ENCODE results near the gene ADAM12.

ADAM12 gene

DNA sequence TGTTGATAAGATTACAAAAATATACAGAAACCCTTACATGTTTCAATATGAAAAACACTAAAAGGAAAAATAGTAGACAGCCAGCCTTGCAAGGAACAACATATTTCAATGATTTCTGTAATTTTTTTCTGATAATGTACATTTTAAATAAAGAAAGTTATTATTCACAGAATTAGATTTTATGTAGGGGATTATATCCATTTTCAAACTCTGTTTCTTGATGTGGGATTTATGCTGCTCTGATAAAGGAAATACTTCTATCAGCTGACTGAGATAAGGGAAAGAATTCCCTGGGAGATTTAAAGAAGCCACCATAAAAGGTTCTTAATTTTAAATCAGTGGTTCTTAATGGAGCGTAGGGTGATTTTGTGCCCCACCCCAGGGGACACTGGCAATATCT, 180.4 kb downstream of the ADAM12 start:
- in situ Hi-C loops (cut with MboI; ENCODE audit: low pct_unique_long_range_greater_than_20kb, low sequenced_read_pairs, unreplicated experiment) = no loop called here
- TF ChIP-seq, protein P1, sequence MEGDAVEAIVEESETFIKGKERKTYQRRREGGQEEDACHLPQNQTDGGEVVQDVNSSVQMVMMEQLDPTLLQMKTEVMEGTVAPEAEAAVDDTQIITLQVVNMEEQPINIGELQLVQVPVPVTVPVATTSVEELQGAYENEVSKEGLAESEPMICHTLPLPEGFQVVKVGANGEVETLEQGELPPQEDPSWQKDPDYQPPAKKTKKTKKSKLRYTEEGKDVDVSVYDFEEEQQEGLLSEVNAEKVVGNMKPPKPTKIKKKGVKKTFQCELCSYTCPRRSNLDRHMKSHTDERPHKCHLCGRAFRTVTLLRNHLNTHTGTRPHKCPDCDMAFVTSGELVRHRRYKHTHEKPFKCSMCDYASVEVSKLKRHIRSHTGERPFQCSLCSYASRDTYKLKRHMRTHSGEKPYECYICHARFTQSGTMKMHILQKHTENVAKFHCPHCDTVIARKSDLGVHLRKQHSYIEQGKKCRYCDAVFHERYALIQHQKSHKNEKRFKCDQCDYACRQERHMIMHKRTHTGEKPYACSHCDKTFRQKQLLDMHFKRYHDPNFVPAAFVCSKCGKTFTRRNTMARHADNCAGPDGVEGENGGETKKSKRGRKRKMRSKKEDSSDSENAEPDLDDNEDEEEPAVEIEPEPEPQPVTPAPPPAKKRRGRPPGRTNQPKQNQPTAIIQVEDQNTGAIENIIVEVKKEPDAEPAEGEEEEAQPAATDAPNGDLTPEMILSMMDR (IDR thresholded peaks at IDR 0.05; ENCODE audit: extremely low read depth, insufficient read depth, missing control alignments) = no peak
- DNase-seq (ENCODE audit: low spot score) = no peak

DNA sequence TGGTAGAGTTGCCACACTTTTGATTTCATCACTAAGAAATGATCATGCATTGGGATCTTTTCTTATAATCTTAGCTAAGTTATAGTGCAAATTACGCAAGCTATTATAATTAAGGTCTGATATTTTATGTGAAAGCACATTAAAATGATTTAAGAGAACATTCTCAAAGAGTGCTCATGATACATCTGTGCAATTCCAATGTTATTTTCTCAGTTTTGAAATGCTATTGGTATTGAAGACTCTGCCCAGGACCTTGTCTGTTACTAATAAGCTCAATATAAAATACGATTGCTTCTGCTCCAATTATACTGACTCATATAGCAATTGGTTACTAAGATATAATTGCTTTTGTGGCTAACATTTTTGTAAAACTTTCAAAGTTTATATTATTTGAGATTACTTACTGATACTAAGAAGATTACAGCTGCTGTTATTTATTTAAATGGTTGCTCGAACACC, 180.9 kb downstream of the ADAM12 start:
- DNase-seq (ENCODE audit: low spot score) = no peak
- in situ Hi-C loops (cut with MboI; ENCODE audit: low pct_unique_long_range_greater_than_20kb, low sequenced_read_pairs, unreplicated experiment) = no loop called here
- TF ChIP-seq, protein P1 (IDR thresholded peaks at IDR 0.05; ENCODE audit: extremely low read depth, insufficient read depth, missing control alignments) = no peak

DNA sequence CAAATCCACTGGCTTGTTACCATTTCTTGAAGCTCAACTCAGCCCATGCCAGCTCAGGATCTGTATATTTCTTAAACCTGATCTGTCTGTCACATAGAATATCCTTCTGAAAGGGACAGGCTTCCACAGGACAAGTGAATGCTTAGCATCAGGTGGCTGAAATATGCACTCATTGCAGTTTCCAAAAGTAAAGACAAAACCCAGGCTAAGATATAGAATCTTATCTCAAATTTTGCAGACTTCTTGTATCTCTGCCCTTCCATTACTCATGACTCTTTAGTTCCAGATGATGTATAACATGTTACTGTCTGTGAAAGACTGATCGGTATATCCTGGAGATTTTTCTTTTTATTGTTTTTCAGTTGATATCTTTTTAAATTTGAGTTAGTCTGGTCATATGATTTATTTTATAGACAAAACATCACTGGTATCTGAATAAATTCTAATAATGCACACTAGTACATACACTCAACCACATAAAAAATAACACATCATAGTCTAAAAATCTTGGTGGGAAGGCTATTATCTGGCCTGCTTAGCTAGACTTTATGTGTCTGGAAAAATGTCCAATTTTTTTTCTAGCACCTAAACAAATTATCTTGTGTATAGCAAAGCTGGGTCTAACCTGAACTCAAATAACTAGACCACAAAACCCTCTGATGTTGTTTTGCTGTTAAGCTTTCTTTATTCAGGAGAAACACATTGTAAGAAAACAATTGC, 182.6 kb downstream of the ADAM12 start:
- DNase-seq (ENCODE audit: low spot score) = no peak
- in situ Hi-C loops (cut with MboI; ENCODE audit: low pct_unique_long_range_greater_than_20kb, low sequenced_read_pairs, unreplicated experiment) = no loop called here
- TF ChIP-seq, protein P1 (IDR thresholded peaks at IDR 0.05; ENCODE audit: extremely low read depth, insufficient read depth, missing control alignments) = no peak

DNA sequence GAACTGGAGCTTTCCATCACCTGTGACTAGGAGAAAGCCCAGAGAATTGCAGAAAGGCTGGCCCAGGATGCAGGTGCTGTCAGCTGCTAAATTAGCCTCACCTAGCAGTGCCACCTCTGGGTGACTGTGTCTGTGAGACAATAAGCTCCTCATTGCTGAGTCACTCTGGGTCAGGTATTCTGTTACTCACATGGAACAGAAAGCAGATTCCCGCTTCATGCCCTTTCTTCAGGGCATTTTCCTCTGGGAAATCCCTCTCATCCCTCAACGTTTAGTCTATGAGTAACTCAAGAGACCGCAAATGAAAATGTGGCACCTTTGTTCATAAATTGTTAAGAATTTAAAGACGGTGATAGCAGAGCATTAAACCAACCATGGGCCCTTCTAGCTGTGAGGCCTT, 184.0 kb downstream of the ADAM12 start:
- DNase-seq (ENCODE audit: low spot score) = no peak
- TF ChIP-seq, protein P1 (IDR thresholded peaks at IDR 0.05; ENCODE audit: extremely low read depth, insufficient read depth, missing control alignments) = no peak
- in situ Hi-C loops (cut with MboI; ENCODE audit: low pct_unique_long_range_greater_than_20kb, low sequenced_read_pairs, unreplicated experiment) = no loop called here

DNA sequence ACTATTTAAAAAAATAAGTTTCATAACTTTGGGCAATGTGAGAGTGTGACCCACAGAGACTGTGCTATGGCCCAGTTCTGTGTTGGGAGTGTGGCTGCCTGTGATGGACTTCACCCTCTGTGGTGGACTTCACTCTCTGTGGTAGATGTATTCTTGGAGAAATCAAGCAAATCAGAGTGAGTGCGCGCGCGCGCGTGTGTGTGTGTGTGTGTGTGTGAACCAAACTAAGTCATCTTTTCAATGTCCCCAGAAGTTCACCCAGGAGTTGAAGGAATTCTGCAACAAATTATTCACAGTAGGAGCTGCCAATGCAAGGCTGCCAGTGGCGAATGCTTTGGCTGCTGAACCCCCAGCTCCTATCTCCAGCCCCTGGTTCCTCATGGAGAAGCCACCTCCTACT, 184.5 kb downstream of the ADAM12 start:
- TF ChIP-seq, protein P1 (IDR thresholded peaks at IDR 0.05; ENCODE audit: extremely low read depth, insufficient read depth, missing control alignments) = no peak
- in situ Hi-C loops (cut with MboI; ENCODE audit: low pct_unique_long_range_greater_than_20kb, low sequenced_read_pairs, unreplicated experiment) = no loop called here

DNA sequence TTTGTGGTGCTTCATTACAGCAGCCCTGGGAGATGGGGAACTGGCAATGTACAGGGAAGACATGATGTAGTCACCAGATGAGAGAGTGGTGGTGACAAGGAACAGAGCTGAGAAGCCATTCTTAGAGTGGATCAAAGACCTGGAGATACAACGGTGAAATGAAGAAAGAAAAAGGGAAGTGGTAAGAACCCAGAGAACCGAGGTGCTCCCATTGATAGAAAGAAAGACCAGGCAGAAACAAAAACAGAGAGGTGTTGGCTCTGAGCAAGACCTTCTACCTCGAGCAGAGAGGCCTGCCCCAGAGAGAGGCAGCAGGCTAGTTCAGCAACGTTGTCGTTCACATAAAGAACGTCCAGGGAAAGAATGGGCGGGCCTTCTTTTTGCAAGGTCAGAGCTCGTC, 186.7 kb downstream of the ADAM12 start:
- in situ Hi-C loops (cut with MboI; ENCODE audit: low pct_unique_long_range_greater_than_20kb, low sequenced_read_pairs, unreplicated experiment) = no loop called here
- TF ChIP-seq, protein P1 (IDR thresholded peaks at IDR 0.05; ENCODE audit: extremely low read depth, insufficient read depth, missing control alignments) = no peak
- DNase-seq (ENCODE audit: low spot score) = no peak

More for the DNA sequence above, 184.5 kb downstream of the ADAM12 start:
- no peak for DNase-seq (ENCODE audit: low spot score)

Data from GM13977 (cell line).